ENCODE data around the gene IMP3.
A peak's percentile ranks its signal among the peaks of the same experiment; 100 is the strongest.

The IMP3 gene

GRCh38 chr15:75620841-75621391 lies 19.1 kb downstream of the IMP3 start:
- DNase-seq (ENCODE audit: low spot score), result no peak

- DNase-seq (ENCODE audit: low spot score), result no peak
These were observed 19.8 kb downstream of the IMP3 start for GRCh38 chr15:75620058-75620820.

GRCh38 chr15:75616766-75617165 lies 23.3 kb downstream of the IMP3 start:
- no peak for DNase-seq (ENCODE audit: low spot score)

GRCh38 chr15:75606711-75607699 lies 33.0 kb downstream of the IMP3 start:
- DNase-seq (ENCODE audit: low spot score), result no peak

DNA sequence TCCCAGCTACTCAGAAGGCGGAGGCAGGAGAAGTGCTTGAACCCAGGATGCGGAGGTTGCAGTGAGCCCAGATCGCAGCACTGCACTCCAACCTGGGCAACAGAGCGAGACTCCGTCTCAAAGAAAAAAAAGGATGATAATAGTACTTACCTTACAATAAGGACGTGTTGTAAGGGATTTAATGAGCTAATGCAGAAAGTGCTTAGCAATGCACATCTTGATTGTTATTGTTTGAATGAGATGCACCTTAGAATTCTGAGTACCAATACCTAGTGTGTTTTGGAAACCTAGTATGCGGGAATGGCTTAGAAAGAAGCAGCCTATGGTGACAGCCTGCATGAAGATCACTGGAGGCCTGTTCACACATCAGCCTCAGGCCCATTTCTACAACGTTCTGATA lies 34.0 kb downstream of the IMP3 start:
- DNase-seq (ENCODE audit: low spot score), result no peak

DNA sequence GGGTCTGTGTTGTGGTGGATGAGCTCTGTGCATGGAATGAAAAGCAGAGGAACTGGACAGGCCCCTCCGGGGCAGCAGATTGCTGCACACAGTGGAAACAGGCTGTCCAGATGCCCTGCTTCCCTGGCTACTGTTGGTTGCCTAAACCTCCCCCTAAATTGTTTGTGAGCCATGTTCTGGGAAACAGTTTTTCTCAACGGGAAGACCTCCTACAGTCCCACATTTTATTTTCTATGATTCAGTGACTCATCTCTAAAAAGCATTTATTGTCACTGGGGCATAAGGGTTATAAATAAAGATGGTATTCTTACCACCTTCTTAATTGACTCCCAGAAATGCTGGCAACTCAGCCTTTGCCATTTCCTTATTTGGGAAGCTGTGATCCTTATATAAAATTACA lies 40.6 kb downstream of the IMP3 start:
- DNase-seq (ENCODE audit: low spot score), result no peak

DNA sequence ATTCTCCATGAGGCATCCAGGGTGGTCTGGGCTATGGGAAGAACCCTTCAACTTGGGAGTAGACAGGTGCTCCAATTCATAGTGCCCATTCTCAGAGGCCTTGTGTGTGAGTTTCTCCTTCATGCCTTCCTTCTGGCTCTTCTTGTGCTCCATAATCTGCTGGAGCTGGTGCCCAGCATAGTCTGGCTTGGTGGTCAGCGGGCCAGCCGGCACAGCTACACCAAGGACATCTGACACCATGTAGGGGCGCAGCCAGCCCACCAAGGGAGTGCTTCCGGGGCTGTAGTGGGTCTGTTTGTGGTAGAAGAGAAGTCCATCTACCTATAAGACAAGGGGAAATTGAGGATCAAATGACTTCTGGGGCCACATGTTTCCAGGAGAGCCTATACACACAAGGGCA lies 41.7 kb downstream of the IMP3 start:
- no peak for DNase-seq (ENCODE audit: low spot score)

- DNase-seq (ENCODE audit: low spot score), result peak; percentile 41
These were observed 42.2 kb downstream of the IMP3 start for GRCh38 chr15:75597667-75598341.

DNA sequence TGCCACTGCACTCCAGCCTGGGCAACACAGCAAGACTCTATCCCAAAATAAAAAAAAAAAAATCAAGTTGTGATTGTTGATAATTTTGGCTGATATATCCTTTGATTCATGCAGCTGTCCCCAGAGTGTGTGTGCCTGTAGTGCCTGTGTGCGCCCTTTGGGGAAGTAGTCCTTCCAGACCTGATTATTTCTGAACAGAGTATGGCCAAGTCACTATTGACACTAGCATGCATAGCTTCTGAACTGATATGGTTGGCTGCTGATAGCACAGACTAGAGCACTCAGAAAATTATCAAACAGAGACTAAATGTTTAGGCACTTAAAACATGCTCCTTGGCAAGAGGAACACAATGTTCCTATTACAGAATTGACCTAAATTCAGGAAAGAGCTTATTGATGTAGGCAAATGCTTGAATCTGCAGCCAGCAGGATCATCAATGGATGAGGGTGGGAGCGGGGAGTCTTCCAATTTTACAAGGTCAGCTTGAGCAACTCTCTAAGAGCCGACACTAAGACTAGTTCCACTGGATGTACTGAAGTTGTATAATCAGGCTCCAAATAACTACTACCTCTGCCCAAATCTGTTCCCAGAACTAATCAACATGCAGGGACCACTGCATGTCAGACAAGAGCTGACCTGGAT lies 43.2 kb downstream of the IMP3 start:
- DNase-seq (ENCODE audit: low spot score), result no peak

DNA sequence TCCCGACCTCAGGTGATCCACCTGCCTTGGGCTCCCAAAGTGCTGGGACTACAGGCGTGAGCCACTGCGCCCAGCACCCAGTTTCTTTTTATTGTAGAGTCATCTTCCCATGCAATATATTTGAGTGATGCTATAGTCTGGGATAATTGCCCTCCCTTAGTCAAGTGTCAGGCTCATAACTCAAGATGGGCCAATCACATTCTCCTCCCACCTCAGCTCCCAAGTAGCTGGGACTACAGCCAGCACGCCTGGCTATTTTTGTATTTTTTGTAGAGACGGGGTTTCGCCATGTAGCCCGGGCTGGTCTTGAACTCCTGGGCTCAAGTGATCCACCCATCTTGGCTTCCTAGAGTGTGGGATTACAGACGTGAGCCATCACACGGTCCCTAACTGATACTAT lies 45.7 kb downstream of the IMP3 start:
- DNase-seq (ENCODE audit: low spot score), result no peak

GRCh38 chr15:75591655-75592364 lies 48.2 kb downstream of the IMP3 start:
- no peak for DNase-seq (ENCODE audit: low spot score)

DNA sequence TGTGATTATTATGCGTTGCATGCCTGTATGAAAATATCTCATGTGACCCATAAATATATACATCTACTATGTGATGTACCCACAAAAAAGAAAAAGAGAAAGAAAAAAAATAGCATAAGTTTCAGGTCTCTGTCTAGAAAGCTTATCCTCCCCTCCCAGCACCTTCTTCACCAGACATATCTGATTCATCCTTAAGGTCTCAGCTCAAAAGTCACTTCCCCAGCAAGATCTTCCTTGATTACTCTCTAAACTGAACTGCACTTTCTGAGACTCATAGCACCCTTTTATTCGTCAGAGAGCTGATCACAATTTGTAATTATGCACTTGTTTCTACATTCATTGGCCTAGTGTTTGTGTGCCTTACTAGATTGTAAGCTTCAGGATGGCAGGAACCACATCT lies 49.8 kb downstream of the IMP3 start:
- no peak for DNase-seq (ENCODE audit: low spot score)

Data from iPS-NIHi11 (cell line).